ENCODE results near the gene CDSN.
"Not testable (repeated sequence)": the region's sequence is repeated elsewhere in the genome, so short reads cannot be mapped to it uniquely, and the experiment has no call there.

CDSN gene

GRCh38 chr6:31120151-31120915, at the start of gene CDSN:
Gene CDSN, minus strand, starts transcription at chr6:31120446. Its CDS starts 27 bp downstream, at chr6:31120419.
- Histone ChIP-seq H3K4me3 (ENCODE audit: low read depth, low read length) (no peak within 1 kb of the TSS), H3K4me1 (ENCODE audit: control insufficient read depth, insufficient read depth, low read length) (peaks cover 4% of the 10 kb centered on the region; the same call in 1 of the 2 replicates), H3K27me3 (ENCODE audit: control insufficient read depth, insufficient read depth, low read length) (no peaks in the 10 kb centered on the region), H3K9me3 (ENCODE audit: control insufficient read depth, insufficient read depth, low read length) (no peaks in the 10 kb centered on the region), H3K9ac (ENCODE audit: low read depth, low read length) (no peak within 1 kb of the TSS), H3K36me3 (ENCODE audit: control insufficient read depth, insufficient read depth, low read length) (no peaks in the 10 kb centered on the region), H3K27ac (ENCODE audit: low read depth, low read length) (no peak within 1 kb of the TSS)

- H3K27me3 ChIP-seq (ENCODE audit: control insufficient read depth, insufficient read depth, low read length): no peaks in the 10 kb centered on the region
- H3K4me1 ChIP-seq (ENCODE audit: control insufficient read depth, insufficient read depth, low read length): peaks cover 32% of the 10 kb centered on the region
- peak overlapping the region; percentile 100 for H3K27ac ChIP-seq (ENCODE audit: low read depth, low read length)
- peaks cover 27% of the 10 kb centered on the region for H3K36me3 ChIP-seq (ENCODE audit: control insufficient read depth, insufficient read depth, low read length)
- no peaks in the 10 kb centered on the region for H3K9me3 ChIP-seq (ENCODE audit: control insufficient read depth, insufficient read depth, low read length)
- peak overlapping the region; percentile 88 for H3K4me3 ChIP-seq (ENCODE audit: low read depth, low read length)
- H3K9ac ChIP-seq (ENCODE audit: low read depth, low read length): peak overlapping the region; percentile 77
These were observed 49.0 kb upstream of the CDSN start for GRCh38 chr6:31169123-31169857.

- Histone ChIP-seq H3K4me1 (ENCODE audit: control insufficient read depth, insufficient read depth, low read length) (peaks cover 26% of the 10 kb centered on the region), H3K4me3 (ENCODE audit: low read depth, low read length) (peak overlapping the region; percentile 88), H3K9ac (ENCODE audit: low read depth, low read length) (peak overlapping the region; percentile 77)
These were observed 48.4 kb upstream of the CDSN start for GRCh38 chr6:31168606-31169005.

GRCh38 chr6:31165986-31166385, 45.7 kb upstream of the CDSN start:
- peaks cover 55% of the 10 kb centered on the region for H3K36me3 ChIP-seq (ENCODE audit: control insufficient read depth, insufficient read depth, low read length)
- H3K9ac ChIP-seq (ENCODE audit: low read depth, low read length): no peak overlapping the region
- H3K27ac ChIP-seq (ENCODE audit: low read depth, low read length): peak overlapping the region; percentile 46
- H3K4me1 ChIP-seq (ENCODE audit: control insufficient read depth, insufficient read depth, low read length): peaks cover 23% of the 10 kb centered on the region
- no peaks in the 10 kb centered on the region for H3K9me3 ChIP-seq (ENCODE audit: control insufficient read depth, insufficient read depth, low read length)
- no peaks in the 10 kb centered on the region for H3K27me3 ChIP-seq (ENCODE audit: control insufficient read depth, insufficient read depth, low read length)
- no peak overlapping the region for H3K4me3 ChIP-seq (ENCODE audit: low read depth, low read length)

More at GRCh38 chr6:31168606-31169005, 48.4 kb upstream of the CDSN start:
- Histone ChIP-seq H3K9me3 (ENCODE audit: control insufficient read depth, insufficient read depth, low read length) (no peaks in the 10 kb centered on the region), H3K27ac (ENCODE audit: low read depth, low read length) (peak overlapping the region; percentile 100), H3K27me3 (ENCODE audit: control insufficient read depth, insufficient read depth, low read length) (no peaks in the 10 kb centered on the region), H3K36me3 (ENCODE audit: control insufficient read depth, insufficient read depth, low read length) (peaks cover 34% of the 10 kb centered on the region)

- not testable (repeated sequence) for H3K9ac ChIP-seq (ENCODE audit: low read depth, low read length); H3K27me3 ChIP-seq (ENCODE audit: control insufficient read depth, insufficient read depth, low read length); H3K4me3 ChIP-seq (ENCODE audit: low read depth, low read length); H3K9me3 ChIP-seq (ENCODE audit: control insufficient read depth, insufficient read depth, low read length)
- peak overlapping the region; percentile 46 for H3K27ac ChIP-seq (ENCODE audit: low read depth, low read length)
- H3K4me1 ChIP-seq (ENCODE audit: control insufficient read depth, insufficient read depth, low read length): peaks cover 19% of the 10 kb centered on the region
- peaks cover 55% of the 10 kb centered on the region for H3K36me3 ChIP-seq (ENCODE audit: control insufficient read depth, insufficient read depth, low read length)
These were observed 45.0 kb upstream of the CDSN start for GRCh38 chr6:31165064-31165832.

- H3K27ac ChIP-seq (ENCODE audit: low read depth, low read length); H3K9me3 ChIP-seq (ENCODE audit: control insufficient read depth, insufficient read depth, low read length); H3K9ac ChIP-seq (ENCODE audit: low read depth, low read length); H3K27me3 ChIP-seq (ENCODE audit: control insufficient read depth, insufficient read depth, low read length); H3K4me3 ChIP-seq (ENCODE audit: low read depth, low read length): not testable (repeated sequence)
- H3K4me1 ChIP-seq (ENCODE audit: control insufficient read depth, insufficient read depth, low read length): peaks cover 25% of the 10 kb centered on the region
- H3K36me3 ChIP-seq (ENCODE audit: control insufficient read depth, insufficient read depth, low read length): peaks cover 55% of the 10 kb centered on the region
These were observed 44.3 kb upstream of the CDSN start for GRCh38 chr6:31164475-31165063.

- Histone ChIP-seq H3K27me3 (ENCODE audit: control insufficient read depth, insufficient read depth, low read length) (no peaks in the 10 kb centered on the region), H3K9me3 (ENCODE audit: control insufficient read depth, insufficient read depth, low read length) (no peaks in the 10 kb centered on the region), H3K36me3 (ENCODE audit: control insufficient read depth, insufficient read depth, low read length) (peaks cover 55% of the 10 kb centered on the region), H3K27ac (ENCODE audit: low read depth, low read length) (no peak overlapping the region), H3K4me3 (ENCODE audit: low read depth, low read length) (no peak overlapping the region), H3K9ac (ENCODE audit: low read depth, low read length) (no peak overlapping the region), H3K4me1 (ENCODE audit: control insufficient read depth, insufficient read depth, low read length) (peaks cover 30% of the 10 kb centered on the region)
These were observed 43.7 kb upstream of the CDSN start for GRCh38 chr6:31163922-31164321.

GRCh38 chr6:31162463-31163165, 42.4 kb upstream of the CDSN start:
- H3K36me3 ChIP-seq (ENCODE audit: control insufficient read depth, insufficient read depth, low read length): peaks cover 51% of the 10 kb centered on the region

GRCh38 chr6:31161216-31162126, 41.2 kb upstream of the CDSN start:
- H3K36me3 ChIP-seq (ENCODE audit: control insufficient read depth, insufficient read depth, low read length): peaks cover 46% of the 10 kb centered on the region
- peaks cover 32% of the 10 kb centered on the region for H3K4me1 ChIP-seq (ENCODE audit: control insufficient read depth, insufficient read depth, low read length)
- H3K9me3 ChIP-seq (ENCODE audit: control insufficient read depth, insufficient read depth, low read length): no peaks in the 10 kb centered on the region
- H3K9ac ChIP-seq (ENCODE audit: low read depth, low read length): no peak overlapping the region
- H3K27me3 ChIP-seq (ENCODE audit: control insufficient read depth, insufficient read depth, low read length): no peaks in the 10 kb centered on the region
- H3K4me3 ChIP-seq (ENCODE audit: low read depth, low read length): no peak overlapping the region
- peak overlapping the region; percentile 47 for H3K27ac ChIP-seq (ENCODE audit: low read depth, low read length)

More at GRCh38 chr6:31162463-31163165, 42.4 kb upstream of the CDSN start:
- Histone ChIP-seq H3K4me3 (ENCODE audit: low read depth, low read length) (no peak overlapping the region), H3K9ac (ENCODE audit: low read depth, low read length) (no peak overlapping the region), H3K27ac (ENCODE audit: low read depth, low read length) (peak overlapping the region; percentile 9), H3K4me1 (ENCODE audit: control insufficient read depth, insufficient read depth, low read length) (peaks cover 30% of the 10 kb centered on the region), H3K27me3 (ENCODE audit: control insufficient read depth, insufficient read depth, low read length) (no peaks in the 10 kb centered on the region), H3K9me3 (ENCODE audit: control insufficient read depth, insufficient read depth, low read length) (no peaks in the 10 kb centered on the region)
